K562 (cell line): Measurements from ENCODE around the gene CCDC17. TPM values are rescaled to one million over a fixed set of nuclear protein-coding genes. Genes with fewer than 3 reads are reported as not detected.

ENCODE experiments used
- NCOR1 ChIP-seq: fragments of 450-650 bp; IDR thresholded peaks from 2 replicates; pipeline ENCODE4 v1.6.1; 2016; ENCODE audit warnings: mild to moderate bottlenecking, moderate library complexity
- NR1H2 ChIP-seq: sonication (generic); formaldehyde crosslinking; IDR thresholded peaks from 2 replicates; pipeline ENCODE4 v1.4.0; 2020; ENCODE audit warnings: mild to moderate bottlenecking, missing genetic modification reagents
- SP1 ChIP-seq: sonication (generic); formaldehyde crosslinking; IDR thresholded peaks from 2 replicates; pipeline ENCODE4 v1.8.1; 2022; ENCODE audit warnings: mild to moderate bottlenecking, missing genetic modification reagents
- YBX1 ChIP-seq: fragments of 450-650 bp; IDR thresholded peaks from 2 replicates; pipeline ENCODE4 v1.7.1; 2016; ENCODE audit warnings: mild to moderate bottlenecking
- ZNF695 ChIP-seq: fragments of 450-650 bp; formaldehyde crosslinking; IDR thresholded peaks from 2 replicates; pipeline ENCODE4 v1.4.0; 2020; ENCODE audit warnings: mild to moderate bottlenecking, moderate library complexity
- polyA plus RNA-seq, 8 experiments: library from polyadenylated mRNA; depleted of rRNA in 4 of 8; stranded (reverse) in 5 of 8; unstranded in 3 of 8; fragments of >200 nt; fragmentation: Nextera tagmentation in 2 of 8; fragmentation: Illumina TruSeq in 1 of 8; extraction: Ambion mirVana in 2 of 8; extraction: Trizol in 1 of 8; gene quantifications; 2 replicates each; pipeline versions ENCODE4 v1.2.1 to v1.2.3, GENCODE V29; 2011 to 2014; ENCODE audit warnings: inconsistent platforms in 1 of 8, missing spikeins in 1 of 8
- total RNA-seq, 7 experiments: library from RNA; depleted of rRNA in 6 of 7; stranded (reverse); fragments of >200 nt in 6 of 7; fragmentation: Illumina TruSeq in 2 of 7; extraction: Trizol in 2 of 7; gene quantifications; 2 replicates each; pipeline versions ENCODE4 v1.2.1 to v1.2.3, GENCODE V29; 2011 to 2021; ENCODE audit warnings: low replicate concordance in 1 of 7
- TF ChIP-seq, protein P1 (sequence below): fragments of 450-650 bp; IDR thresholded peaks from 2 replicates; pipeline ENCODE4 v1.6.1; 2016; ENCODE audit warnings: mild to moderate bottlenecking
- TF ChIP-seq, protein P2 (sequence below): fragments of 250-450 bp; sonication (Bioruptor Pico); IDR thresholded peaks from 2 replicates; pipeline ENCODE4 v1.4.0; 2020; ENCODE audit warnings: mild to moderate bottlenecking
- TF ChIP-seq, protein P3 (sequence below): fragments of 250-450 bp; sonication (Bioruptor Pico); IDR thresholded peaks from 2 replicates; pipeline ENCODE4 v1.8.0; 2021; ENCODE audit warnings: mild to moderate bottlenecking, moderate library complexity
- TF ChIP-seq, protein P4 (sequence below), 2 experiments: fragments of 450-650 bp; formaldehyde crosslinking in 1 of 2; IDR thresholded peaks; 2 replicates each; pipeline versions ENCODE4 v1.4.0 to v1.6.1; 2014 to 2020; ENCODE audit warnings: mild to moderate bottlenecking in 2 of 2, borderline replicate concordance in 1 of 2, low read depth in 1 of 2

Gene CCDC17
- total and polyA plus RNA-seq, 9 of the 15 experiments (the other 6 are each of a cell fraction or from before 2014, with no cell fraction given) = 0.20 to 2.4 (median 0.85) TPM

DNA sequence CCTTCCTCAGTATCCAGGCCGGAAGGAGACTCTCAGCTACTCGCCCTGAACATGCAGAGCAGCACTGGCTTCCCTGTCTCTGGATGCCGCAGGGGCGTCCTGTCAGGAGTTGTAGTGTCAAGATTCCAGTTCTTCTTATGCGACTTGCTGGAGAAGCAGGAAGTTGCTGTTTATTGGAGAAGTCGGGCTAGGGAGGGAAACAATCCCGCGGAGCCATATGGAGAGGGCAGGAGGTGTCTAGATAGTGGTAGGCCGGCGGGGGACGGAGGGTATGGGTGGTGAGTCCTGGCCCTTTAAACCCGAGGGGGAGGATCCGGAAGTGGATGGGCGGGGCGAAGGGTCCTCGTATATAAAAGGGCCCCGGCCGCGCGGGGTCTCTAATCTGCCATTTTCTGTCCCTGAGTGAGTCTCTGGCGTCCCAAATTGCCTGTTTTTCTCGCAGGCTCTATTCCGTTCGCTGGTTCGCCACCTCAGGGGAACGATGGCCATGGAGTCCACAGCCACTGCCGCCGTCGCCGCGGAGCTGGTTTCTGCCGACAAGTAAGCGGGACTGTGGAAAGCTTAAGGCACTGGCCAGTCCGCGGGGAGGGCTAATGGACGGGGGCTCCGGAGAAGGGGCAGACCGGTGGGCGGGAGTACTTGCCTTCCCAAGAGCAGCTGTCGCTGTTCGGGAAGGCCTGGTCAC lies 40.0 kb downstream of the CCDC17 start, which contains the start of gene NASP (continued):
- TF ChIP-seq, protein P1, sequence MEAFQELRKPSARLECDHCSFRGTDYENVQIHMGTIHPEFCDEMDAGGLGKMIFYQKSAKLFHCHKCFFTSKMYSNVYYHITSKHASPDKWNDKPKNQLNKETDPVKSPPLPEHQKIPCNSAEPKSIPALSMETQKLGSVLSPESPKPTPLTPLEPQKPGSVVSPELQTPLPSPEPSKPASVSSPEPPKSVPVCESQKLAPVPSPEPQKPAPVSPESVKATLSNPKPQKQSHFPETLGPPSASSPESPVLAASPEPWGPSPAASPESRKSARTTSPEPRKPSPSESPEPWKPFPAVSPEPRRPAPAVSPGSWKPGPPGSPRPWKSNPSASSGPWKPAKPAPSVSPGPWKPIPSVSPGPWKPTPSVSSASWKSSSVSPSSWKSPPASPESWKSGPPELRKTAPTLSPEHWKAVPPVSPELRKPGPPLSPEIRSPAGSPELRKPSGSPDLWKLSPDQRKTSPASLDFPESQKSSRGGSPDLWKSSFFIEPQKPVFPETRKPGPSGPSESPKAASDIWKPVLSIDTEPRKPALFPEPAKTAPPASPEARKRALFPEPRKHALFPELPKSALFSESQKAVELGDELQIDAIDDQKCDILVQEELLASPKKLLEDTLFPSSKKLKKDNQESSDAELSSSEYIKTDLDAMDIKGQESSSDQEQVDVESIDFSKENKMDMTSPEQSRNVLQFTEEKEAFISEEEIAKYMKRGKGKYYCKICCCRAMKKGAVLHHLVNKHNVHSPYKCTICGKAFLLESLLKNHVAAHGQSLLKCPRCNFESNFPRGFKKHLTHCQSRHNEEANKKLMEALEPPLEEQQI = no peak; the same call in 1 of the 2 replicates
- TF ChIP-seq ZNF695 (CRISPR knock-in tag) = no peak
- TF ChIP-seq, protein P2, sequence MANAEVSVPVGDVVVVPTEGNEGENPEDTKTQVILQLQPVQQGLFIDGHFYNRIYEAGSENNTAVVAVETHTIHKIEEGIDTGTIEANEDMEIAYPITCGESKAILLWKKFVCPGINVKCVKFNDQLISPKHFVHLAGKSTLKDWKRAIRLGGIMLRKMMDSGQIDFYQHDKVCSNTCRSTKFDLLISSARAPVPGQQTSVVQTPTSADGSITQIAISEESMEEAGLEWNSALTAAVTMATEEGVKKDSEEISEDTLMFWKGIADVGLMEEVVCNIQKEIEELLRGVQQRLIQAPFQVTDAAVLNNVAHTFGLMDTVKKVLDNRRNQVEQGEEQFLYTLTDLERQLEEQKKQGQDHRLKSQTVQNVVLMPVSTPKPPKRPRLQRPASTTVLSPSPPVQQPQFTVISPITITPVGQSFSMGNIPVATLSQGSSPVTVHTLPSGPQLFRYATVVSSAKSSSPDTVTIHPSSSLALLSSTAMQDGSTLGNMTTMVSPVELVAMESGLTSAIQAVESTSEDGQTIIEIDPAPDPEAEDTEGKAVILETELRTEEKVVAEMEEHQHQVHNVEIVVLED = no peak
- no peak for TF ChIP-seq YBX1
- peak; percentile 65 for TF ChIP-seq NCOR1
- TF ChIP-seq, protein P3, sequence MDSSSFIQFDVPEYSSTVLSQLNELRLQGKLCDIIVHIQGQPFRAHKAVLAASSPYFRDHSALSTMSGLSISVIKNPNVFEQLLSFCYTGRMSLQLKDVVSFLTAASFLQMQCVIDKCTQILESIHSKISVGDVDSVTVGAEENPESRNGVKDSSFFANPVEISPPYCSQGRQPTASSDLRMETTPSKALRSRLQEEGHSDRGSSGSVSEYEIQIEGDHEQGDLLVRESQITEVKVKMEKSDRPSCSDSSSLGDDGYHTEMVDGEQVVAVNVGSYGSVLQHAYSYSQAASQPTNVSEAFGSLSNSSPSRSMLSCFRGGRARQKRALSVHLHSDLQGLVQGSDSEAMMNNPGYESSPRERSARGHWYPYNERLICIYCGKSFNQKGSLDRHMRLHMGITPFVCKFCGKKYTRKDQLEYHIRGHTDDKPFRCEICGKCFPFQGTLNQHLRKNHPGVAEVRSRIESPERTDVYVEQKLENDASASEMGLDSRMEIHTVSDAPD (CRISPR knock-in tag) = no peak
- peak; percentile 37; the same call in 1 of the 2 replicates for TF ChIP-seq SP1 (CRISPR knock-in tag)
- no peak for TF ChIP-seq NR1H2 (CRISPR knock-in tag)
- TF ChIP-seq, protein P4, sequence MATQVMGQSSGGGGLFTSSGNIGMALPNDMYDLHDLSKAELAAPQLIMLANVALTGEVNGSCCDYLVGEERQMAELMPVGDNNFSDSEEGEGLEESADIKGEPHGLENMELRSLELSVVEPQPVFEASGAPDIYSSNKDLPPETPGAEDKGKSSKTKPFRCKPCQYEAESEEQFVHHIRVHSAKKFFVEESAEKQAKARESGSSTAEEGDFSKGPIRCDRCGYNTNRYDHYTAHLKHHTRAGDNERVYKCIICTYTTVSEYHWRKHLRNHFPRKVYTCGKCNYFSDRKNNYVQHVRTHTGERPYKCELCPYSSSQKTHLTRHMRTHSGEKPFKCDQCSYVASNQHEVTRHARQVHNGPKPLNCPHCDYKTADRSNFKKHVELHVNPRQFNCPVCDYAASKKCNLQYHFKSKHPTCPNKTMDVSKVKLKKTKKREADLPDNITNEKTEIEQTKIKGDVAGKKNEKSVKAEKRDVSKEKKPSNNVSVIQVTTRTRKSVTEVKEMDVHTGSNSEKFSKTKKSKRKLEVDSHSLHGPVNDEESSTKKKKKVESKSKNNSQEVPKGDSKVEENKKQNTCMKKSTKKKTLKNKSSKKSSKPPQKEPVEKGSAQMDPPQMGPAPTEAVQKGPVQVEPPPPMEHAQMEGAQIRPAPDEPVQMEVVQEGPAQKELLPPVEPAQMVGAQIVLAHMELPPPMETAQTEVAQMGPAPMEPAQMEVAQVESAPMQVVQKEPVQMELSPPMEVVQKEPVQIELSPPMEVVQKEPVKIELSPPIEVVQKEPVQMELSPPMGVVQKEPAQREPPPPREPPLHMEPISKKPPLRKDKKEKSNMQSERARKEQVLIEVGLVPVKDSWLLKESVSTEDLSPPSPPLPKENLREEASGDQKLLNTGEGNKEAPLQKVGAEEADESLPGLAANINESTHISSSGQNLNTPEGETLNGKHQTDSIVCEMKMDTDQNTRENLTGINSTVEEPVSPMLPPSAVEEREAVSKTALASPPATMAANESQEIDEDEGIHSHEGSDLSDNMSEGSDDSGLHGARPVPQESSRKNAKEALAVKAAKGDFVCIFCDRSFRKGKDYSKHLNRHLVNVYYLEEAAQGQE (IDR thresholded peaks at IDR 0.05; ENCODE audit: borderline replicate concordance) = no peak
- TF ChIP-seq, protein P4 (CRISPR knock-in tag; IDR thresholded peaks at IDR 0.05; ENCODE audit: low read depth) = no peak
